GM19328 (cell line): ENCODE results near the gene MAML2.

Experiments
- ATAC-seq: cut with Tn5 transposase; IDR thresholded peaks from one replicate; pipeline ENCODE4 v1.9.1; 2021; ENCODE audit warnings: mild to moderate bottlenecking, moderate library complexity; ENCODE audit not compliant: unreplicated experiment

Gene MAML2

DNA sequence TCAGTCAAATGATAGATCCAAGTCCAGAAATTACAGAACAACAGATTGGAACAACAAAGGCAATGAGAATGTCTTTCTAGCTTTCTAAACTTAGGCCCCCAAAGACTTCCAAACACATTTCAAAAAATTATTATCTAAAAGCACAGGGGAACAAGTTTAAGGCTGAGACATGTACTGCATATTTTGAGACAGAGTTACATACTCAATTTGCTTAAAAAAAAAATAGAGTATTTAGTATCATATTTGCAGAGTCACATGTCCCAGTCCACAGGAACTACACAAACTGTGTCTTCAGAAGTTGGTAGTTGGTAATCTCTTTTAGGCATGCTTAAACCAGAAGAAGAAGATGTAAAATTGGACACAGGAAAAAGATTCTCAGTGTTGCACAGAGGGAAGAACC is 127.2 kb downstream of the MAML2 start:
- ATAC-seq, result no peak

DNA sequence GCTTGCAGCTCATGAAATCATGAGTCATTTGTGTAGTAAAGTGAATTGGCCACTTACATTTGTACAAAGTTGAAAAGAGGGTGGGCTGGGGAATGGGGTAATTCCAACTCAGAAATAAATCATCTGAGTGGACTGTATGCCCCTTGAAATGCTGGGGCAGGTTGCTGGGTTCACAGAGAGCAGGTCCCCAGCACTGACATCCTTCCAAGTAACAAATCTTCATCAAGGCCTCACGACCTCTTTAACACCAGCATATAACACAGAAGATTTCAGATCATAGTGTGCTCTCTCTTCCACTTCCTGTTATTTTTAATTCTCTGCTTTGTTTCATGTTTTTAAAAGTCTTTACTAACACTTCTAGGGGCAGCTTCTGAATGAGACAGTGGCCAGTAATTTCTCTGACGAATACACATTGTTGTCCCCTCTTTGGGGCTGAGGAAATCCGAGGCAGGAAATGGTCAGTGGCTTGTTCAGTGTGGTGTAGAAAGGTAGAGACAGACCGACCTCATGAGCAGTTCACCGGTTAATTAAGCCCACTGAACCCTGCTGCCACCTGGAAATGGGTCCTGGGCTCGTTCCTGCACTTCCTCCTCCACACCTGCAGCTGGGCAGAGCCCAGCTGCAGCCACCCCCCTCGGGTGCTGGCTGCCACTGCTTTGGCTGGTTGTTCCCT is 127.7 kb downstream of the MAML2 start:
- ATAC-seq, result peak; percentile 65

- ATAC-seq, result no peak
Observed at GRCh38 chr11:96214777-96215109, 128.3 kb downstream of the MAML2 start.

GRCh38 chr11:96213500-96213899 is 129.5 kb downstream of the MAML2 start:
- no peak for ATAC-seq

GRCh38 chr11:96211436-96211835 is 131.6 kb downstream of the MAML2 start:
- ATAC-seq, result no peak

GRCh38 chr11:96207459-96208449 is 135.2 kb downstream of the MAML2 start:
- no peak for ATAC-seq

DNA sequence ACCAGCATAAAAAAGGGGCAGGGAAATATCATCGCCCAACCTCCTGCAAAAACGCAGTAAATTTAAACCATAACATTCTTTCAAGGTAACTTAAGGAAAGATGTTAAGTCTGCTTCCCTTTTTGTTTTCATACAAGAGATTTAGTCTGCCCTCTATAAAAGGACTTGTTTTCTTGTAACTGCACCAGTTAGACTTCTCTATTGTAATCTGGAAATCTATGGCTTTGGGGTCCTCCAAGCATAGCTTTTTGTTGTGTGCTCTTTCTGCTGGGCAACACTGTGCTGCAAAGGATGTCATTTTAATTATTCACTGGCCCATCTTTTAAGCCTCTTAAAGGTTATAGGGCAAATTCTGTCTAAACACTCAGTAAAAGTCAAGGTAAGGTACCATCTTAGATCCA is 136.0 kb downstream of the MAML2 start:
- no peak for ATAC-seq

DNA sequence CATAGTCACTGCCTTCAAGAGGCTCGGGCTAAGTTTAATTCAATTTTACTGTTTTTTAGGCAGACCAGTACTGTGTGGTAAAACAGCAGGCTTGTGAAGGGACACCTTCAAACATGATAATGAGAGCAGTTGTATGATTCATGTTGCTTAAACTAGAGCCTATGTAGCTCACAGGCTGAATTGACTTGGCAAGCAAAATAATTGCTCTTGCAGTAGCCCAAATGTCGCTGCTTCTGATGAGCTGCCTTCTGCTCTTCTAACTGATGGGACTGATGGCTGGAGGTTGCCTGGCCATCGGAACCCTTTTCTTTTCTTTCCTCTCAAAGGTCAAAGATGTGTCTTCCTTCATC is 137.6 kb downstream of the MAML2 start:
- ATAC-seq, result no peak

GRCh38 chr11:96204721-96205459 is 138.1 kb downstream of the MAML2 start:
- no peak for ATAC-seq

GRCh38 chr11:96204366-96204659 is 138.7 kb downstream of the MAML2 start:
- no peak for ATAC-seq

DNA sequence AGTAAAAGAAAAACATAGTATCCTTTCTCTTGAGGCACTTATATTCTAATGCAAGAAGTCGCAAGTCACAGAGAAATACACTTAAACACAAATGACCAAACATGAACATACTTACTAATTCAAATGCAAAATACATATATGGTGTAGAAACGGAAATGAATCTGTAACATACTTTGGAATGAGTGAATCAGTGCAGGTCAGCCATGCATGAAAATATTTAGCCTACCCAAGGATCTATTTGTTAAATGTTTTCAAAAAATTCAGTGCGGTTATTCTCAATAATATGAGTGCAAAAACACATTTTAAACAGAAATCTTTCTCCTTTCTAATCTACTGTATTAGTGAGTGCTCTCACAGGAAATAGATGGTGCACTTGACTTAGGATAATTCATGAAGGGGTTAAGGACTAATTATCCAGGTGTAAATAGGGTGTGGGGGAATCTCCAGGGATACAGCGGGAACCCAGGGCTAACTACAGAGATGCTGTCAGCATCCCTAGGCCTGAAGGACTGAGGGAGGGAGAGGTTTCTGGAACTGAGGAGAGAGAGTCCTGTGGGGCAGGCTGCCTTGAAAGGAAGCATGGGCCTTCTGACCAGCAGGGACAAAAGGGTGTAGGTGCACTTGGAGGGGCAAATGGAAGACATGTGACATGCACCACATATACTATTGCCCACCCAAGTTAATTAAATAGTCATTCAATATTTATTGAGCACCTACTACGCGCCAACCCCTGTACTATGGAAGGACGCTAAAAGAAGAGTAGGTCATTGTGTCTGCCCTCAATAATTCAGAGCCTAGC is 139.2 kb downstream of the MAML2 start:
- ATAC-seq, result no peak

DNA sequence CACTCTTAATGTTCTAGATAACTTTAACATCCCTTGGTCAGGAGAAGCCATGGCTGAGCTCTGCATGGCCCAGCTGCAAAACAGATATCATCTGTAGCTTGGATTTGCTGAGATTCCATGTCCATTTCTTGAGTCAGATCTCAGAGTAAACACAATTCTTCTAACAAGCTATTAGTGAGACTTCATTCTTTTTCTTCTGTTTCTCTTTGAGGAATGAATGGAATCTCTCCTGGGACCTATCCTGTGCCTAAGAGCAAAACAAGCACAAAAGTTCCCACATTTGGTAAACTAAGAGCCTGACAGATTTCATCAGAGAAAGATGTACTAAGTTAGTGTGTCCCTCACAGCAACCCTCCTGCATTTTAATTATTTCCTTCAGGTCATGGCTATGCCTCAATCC is 142.8 kb downstream of the MAML2 start:
- no peak for ATAC-seq

GRCh38 chr11:96199563-96200025 is 143.4 kb downstream of the MAML2 start:
- ATAC-seq, result no peak

- peak; percentile 63 for ATAC-seq
Observed at GRCh38 chr11:96197801-96198701, 144.9 kb downstream of the MAML2 start.

DNA sequence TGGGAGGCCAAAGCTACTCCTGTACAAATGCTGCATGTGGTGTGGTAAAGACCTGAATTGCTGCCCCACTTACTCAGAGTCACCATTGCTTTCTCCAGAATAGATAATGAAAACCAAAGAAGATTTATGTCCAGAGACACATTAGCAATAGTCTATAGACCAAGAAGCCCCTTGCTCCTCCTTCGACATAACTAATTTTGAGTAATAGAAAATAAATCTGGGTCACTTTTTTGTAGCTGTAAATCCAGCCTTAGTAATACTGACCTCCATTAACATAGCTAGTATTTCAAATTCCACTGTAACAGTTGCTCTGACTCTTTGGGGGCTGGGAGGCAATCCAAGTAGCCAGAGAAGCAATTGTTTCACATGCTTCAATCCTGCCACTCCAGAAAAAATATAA is 145.9 kb downstream of the MAML2 start:
- no peak for ATAC-seq

DNA sequence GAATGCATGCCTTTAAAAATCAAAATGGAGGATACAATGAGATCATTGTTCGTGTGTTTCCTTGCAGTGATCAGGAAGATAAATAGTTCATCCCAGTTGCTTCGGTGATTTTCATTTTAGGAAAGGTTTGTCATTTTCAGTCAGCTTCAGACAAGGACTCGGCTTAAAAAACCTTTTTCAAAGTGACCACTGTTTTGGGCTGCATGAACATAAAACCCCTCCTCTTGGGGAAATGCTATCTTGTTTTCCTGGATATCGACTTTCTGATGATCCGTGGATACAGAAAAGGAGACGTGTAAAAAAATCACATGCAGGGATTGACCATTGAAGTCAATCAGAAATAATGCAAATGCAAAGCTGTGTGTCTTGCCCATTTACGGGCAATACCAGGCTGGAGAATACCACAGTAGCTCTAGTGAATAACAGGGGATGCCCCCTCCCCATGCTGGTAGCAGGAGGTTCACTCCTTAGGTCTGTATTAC is 146.8 kb downstream of the MAML2 start:
- ATAC-seq, result no peak

- ATAC-seq, result no peak
Observed at GRCh38 chr11:96195671-96196070, 147.3 kb downstream of the MAML2 start.

GRCh38 chr11:96194581-96195374 is 148.2 kb downstream of the MAML2 start:
- ATAC-seq, result no peak
